ENCODE data around the gene ATXN7. TPM values are rescaled to one million over a fixed set of nuclear protein-coding genes. Genes with fewer than 3 reads are reported as not detected.
A peak's percentile ranks its signal among the peaks of the same experiment; 100 is the strongest.

The ATXN7 gene
- total and polyA plus RNA-seq, 2 of the 4 experiments (the other 2 are of a cell fraction): 8.6 to 13.6 TPM

GRCh38 chr3:63895422-63896189, 31.9 kb downstream of the ATXN7 start:
- Histone ChIP-seq H2BK120ac (ENCODE audit: low read depth, low read length) (no peak overlapping the region), H2AFZ (replicated peaks; ENCODE audit: low read length, poor library complexity) (no peak overlapping the region), H3K79me1 (ENCODE audit: low read depth in 1 of 2, low read length in 2 of 2) (peaks cover 25 to 59% of the 10 kb centered on the region in 2 experiments), H3K4me2 (ENCODE audit: low read depth, low read length) (no peak overlapping the region), H3K4me3 (ENCODE audit: insufficient read depth, low read depth, low read length) (no peak overlapping the region), H3K27ac (ENCODE audit: insufficient read depth, low read length) (no peak overlapping the region), H3K27me3 (ENCODE audit: control insufficient read depth, insufficient read depth, low read length) (no peaks in the 10 kb centered on the region), H2BK20ac (ENCODE audit: low read depth, low read length) (no peak overlapping the region), H3K36me3 (ENCODE audit: control insufficient read depth, insufficient read depth, low read length) (peaks cover 12% of the 10 kb centered on the region), H4K8ac (ENCODE audit: low read depth in 2 of 2, low read length in 2 of 2) (no peak overlapping the region), H3K9me1 (ENCODE audit: insufficient read depth, low read length) (peaks cover 3% of the 10 kb centered on the region; the same call in 1 of the 2 replicates), H3K9me3 (ENCODE audit: control insufficient read depth, insufficient read depth, low read length) (no peaks in the 10 kb centered on the region), H3K56ac (ENCODE audit: extremely low read depth, insufficient read depth, low read length) (no peak overlapping the region), H3K14ac (replicated peaks; ENCODE audit: low read depth, low read length) (peak overlapping the region; percentile 55; the same call in 1 of the 2 replicates), H4K20me1 (ENCODE audit: insufficient read depth, low read length) (peaks cover 14% of the 10 kb centered on the region; the same call in 1 of the 2 replicates), H2AK9ac (replicated peaks; ENCODE audit: low read depth, low read length, poor library complexity) (no peak overlapping the region), H2BK15ac (ENCODE audit: low read depth, low read length) (no peak overlapping the region), H4K5ac (ENCODE audit: low read depth, low read length) (no peak overlapping the region), H3K4me1 (ENCODE audit: control insufficient read depth, insufficient read depth, low read length) (peaks cover 3% of the 10 kb centered on the region), H3K23ac (ENCODE audit: low read depth, low read length) (0 out of 2 replicates have a peak overlapping the region, but pooled peaks have one; percentile 31), H3K4ac (ENCODE audit: low read depth, low read length) (no peak overlapping the region), H4K91ac (ENCODE audit: insufficient read depth, low read depth, low read length) (no peak overlapping the region), H3K9ac (ENCODE audit: low read depth, low read length) (no peak overlapping the region), H2AK5ac (ENCODE audit: low read depth, low read length) (no peak overlapping the region), H2BK5ac (ENCODE audit: low read depth, low read length, poor library complexity, severe bottlenecking) (no peak overlapping the region), H3K18ac (ENCODE audit: low read depth, low read length) (no peak overlapping the region)
- dilution Hi-C loops (cut with HindIII; ENCODE audit: low sequenced_read_pairs, unreplicated experiment) (no loop called here), in situ Hi-C loops (cut with MboI; ENCODE audit: low sequenced_read_pairs) (no loop called here), intact Hi-C loops (cut with micrococcal nuclease) (no loop called here)
- POLR2A ChIA-PET (ENCODE audit: unreplicated experiment): no interaction called here
- BruUV-seq (replicated peaks): no TSS peak
- DNase-seq (no peak), ATAC-seq (ENCODE audit: low read depth) (no peak; the same call in 1 of the 2 replicates)
- CTCF ChIA-PET: interaction anchor here (0.7 kb wide), 1 partner anchor 451 kb away, joined by 3 read pairs; no protein-coding TSS in a partner anchor
- no CpG with 5 or more reads among the region's 5 CpGs for WGBS, 2 experiments (ENCODE audit: extremely low coverage in 2 of 2, insufficient read length in 1 of 2)
- TF ChIP-seq CEBPB (IDR thresholded peaks at IDR 0.05; ENCODE audit: low read depth, low read length) (no peak), SMC3 (IDR thresholded peaks at IDR 0.05; ENCODE audit: low read depth, low read length) (no peak), MXI1 (IDR thresholded peaks at IDR 0.05; ENCODE audit: borderline replicate concordance, low read depth, low read length) (no peak), USF2 (IDR thresholded peaks at IDR 0.05; ENCODE audit: low read depth, low read length) (no peak), NFE2L2 (IDR thresholded peaks at IDR 0.05; ENCODE audit: low read depth, low read length) (no peak), BHLHE40 (IDR thresholded peaks at IDR 0.05; ENCODE audit: low read depth, low read length) (no peak), MAZ (IDR thresholded peaks at IDR 0.05; ENCODE audit: borderline replicate concordance, low read depth, low read length) (no peak), FOS (IDR thresholded peaks at IDR 0.05; ENCODE audit: low read depth, low read length) (no peak), POLR2A (IDR thresholded peaks at IDR 0.05; ENCODE audit: low read depth, low read length) (no peak), CHD1 (IDR thresholded peaks at IDR 0.05; ENCODE audit: low read depth, low read length) (no peak), ELK1 (IDR thresholded peaks at IDR 0.05; ENCODE audit: borderline replicate concordance, low read depth, low read length) (no peak), CTCF (conservative IDR thresholded peaks at IDR 0.05; ENCODE audit: low read depth, low read length) (no peak), RAD21 (IDR thresholded peaks at IDR 0.05; ENCODE audit: low read length) (no peak), MAFK (IDR thresholded peaks at IDR 0.05; ENCODE audit: low read depth, low read length) (no peak), RCOR1 (IDR thresholded peaks at IDR 0.05; ENCODE audit: insufficient replicate concordance, low read length) (no peak)
